Smooth muscle cell (in vitro differentiated cells): ENCODE results near the gene SRD5A3. TPM values are rescaled to one million over a fixed set of nuclear protein-coding genes. Genes with fewer than 3 reads are reported as not detected.

Experiments
- DNase-seq: peaks from one replicate; lab custom pipeline; 2025; ENCODE audit not compliant: unreplicated experiment; lab: John Stamatoyannopoulos, UW
- H2AFZ ChIP-seq: fragments of 200-600 bp; sonication (generic); 2 replicates; pipeline ENCODE4 v1.6.0; 2016; ENCODE audit warnings: antibody characterized with exemption, low read depth, mild to moderate bottlenecking
- H3F3A ChIP-seq: fragments of 200-600 bp; sonication (generic); 2 replicates; pipeline ENCODE4 v1.6.0; 2017; ENCODE audit warnings: antibody characterized with exemption, low read depth
- H3K27ac ChIP-seq: fragments of 200-600 bp; sonication (generic); 2 replicates; pipeline ENCODE4 v1.5.1; 2016; ENCODE audit warnings: low read depth, mild to moderate bottlenecking
- H3K27me3 ChIP-seq: fragments of 200-600 bp; sonication (generic); 2 replicates; pipeline ENCODE4 v1.6.1; 2016; ENCODE audit warnings: low read depth, mild to moderate bottlenecking
- H3K36me3 ChIP-seq: fragments of 200-600 bp; sonication (generic); 2 replicates; pipeline ENCODE4 v1.5.1; 2016; ENCODE audit warnings: low read depth
- H3K4me1 ChIP-seq: fragments of 200-600 bp; sonication (generic); 2 replicates; pipeline ENCODE4 v1.5.1; 2016; ENCODE audit warnings: low read depth
- H3K4me2 ChIP-seq: fragments of 200-600 bp; sonication (generic); 2 replicates; pipeline ENCODE4 v1.6.0; 2016; ENCODE audit warnings: mild to moderate bottlenecking
- H3K4me3 ChIP-seq: fragments of 200-600 bp; sonication (generic); 2 replicates; pipeline ENCODE4 v1.5.1; 2016; ENCODE audit warnings: mild to moderate bottlenecking
- H3K79me2 ChIP-seq: fragments of 200-600 bp; sonication (generic); 2 replicates; pipeline ENCODE4 v1.6.0; 2016; ENCODE audit warnings: low read depth, mild to moderate bottlenecking
- H3K9ac ChIP-seq: fragments of 200-600 bp; sonication (generic); 2 replicates; pipeline ENCODE4 v1.6.0; 2016; ENCODE audit warnings: low read depth
- H3K9me3 ChIP-seq: fragments of 200-600 bp; sonication (generic); replicated peaks from 2 replicates; pipeline ENCODE4 v1.5.1; 2016; ENCODE audit warnings: low read depth
- H4K20me1 ChIP-seq: fragments of 200-600 bp; sonication (generic); 2 replicates; pipeline ENCODE4 v1.6.0; 2016; ENCODE audit warnings: low read depth
- WGBS: methylation state at CpG from one replicate; pipeline ENCODE4 v1.1.7; 2016; ENCODE audit warnings: low lambda C conversion rate; 5-methylcytosine and 5-hydroxymethylcytosine counted together
- polyA plus RNA-seq: library from polyadenylated mRNA; unstranded; fragments of >200 nt; fragmentation: Nextera tagmentation; extraction: Ambion mirVana; gene quantifications from 2 replicates; pipeline ENCODE4 v1.2.1, GENCODE V29; 2016
- total RNA-seq: library from RNA; depleted of rRNA; stranded (reverse); fragments of >200 nt; gene quantifications from 2 replicates; pipeline ENCODE4 v1.2.3, GENCODE V29; 2014
- TF ChIP-seq, protein P1 (sequence below): fragments of 200-600 bp; sonication (generic); IDR thresholded peaks from 2 replicates; pipeline ENCODE4 v1.5.1; 2017; ENCODE audit warnings: borderline replicate concordance, mild to moderate bottlenecking, antibody characterized with exemption; ENCODE audit not compliant: insufficient read depth, poor library complexity, severe bottlenecking

Gene SRD5A3
- total and polyA plus RNA-seq, 2 experiments from 2014 or later = 18.1 to 37.3 TPM

DNA sequence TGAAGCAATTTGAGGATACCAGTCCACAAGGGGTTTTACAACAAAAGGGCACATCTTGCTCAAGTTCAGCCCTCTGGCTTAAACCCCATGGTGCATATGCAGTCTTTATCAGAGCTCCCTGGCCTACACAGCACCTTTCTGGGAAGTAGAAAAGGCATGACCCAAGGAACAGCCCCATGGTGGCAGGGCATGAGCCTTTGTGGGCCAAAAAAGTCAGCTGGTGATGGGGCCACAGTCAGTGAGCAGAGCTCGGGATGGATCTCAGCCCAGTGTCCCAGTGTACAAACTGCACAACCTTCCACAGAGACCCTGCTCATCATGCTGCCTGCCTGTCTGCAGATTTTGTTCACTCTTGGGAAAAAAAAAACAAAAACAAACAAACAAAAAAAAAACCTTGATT lies 27.4 kb downstream of the SRD5A3 start:
- no peaks in the 10 kb centered on the region for H3K36me3 ChIP-seq
- H4K20me1 ChIP-seq = no peaks in the 10 kb centered on the region
- H3K9ac ChIP-seq = no peak overlapping the region
- WGBS = 87% methylated on average over 1 of the region's 1 CpG
- no peak overlapping the region for H3K27ac ChIP-seq
- H3K4me1 ChIP-seq = no peaks in the 10 kb centered on the region
- H3K4me3 ChIP-seq = no peak overlapping the region
- no peaks in the 10 kb centered on the region for H3F3A ChIP-seq
- DNase-seq = no peak
- no peak overlapping the region for H3K4me2 ChIP-seq
- H3K9me3 ChIP-seq = no peaks in the 10 kb centered on the region
- no peak overlapping the region for H2AFZ ChIP-seq
- H3K27me3 ChIP-seq = no peaks in the 10 kb centered on the region
- TF ChIP-seq, protein P1, sequence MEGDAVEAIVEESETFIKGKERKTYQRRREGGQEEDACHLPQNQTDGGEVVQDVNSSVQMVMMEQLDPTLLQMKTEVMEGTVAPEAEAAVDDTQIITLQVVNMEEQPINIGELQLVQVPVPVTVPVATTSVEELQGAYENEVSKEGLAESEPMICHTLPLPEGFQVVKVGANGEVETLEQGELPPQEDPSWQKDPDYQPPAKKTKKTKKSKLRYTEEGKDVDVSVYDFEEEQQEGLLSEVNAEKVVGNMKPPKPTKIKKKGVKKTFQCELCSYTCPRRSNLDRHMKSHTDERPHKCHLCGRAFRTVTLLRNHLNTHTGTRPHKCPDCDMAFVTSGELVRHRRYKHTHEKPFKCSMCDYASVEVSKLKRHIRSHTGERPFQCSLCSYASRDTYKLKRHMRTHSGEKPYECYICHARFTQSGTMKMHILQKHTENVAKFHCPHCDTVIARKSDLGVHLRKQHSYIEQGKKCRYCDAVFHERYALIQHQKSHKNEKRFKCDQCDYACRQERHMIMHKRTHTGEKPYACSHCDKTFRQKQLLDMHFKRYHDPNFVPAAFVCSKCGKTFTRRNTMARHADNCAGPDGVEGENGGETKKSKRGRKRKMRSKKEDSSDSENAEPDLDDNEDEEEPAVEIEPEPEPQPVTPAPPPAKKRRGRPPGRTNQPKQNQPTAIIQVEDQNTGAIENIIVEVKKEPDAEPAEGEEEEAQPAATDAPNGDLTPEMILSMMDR = no peak
- H3K79me2 ChIP-seq = no peaks in the 10 kb centered on the region

DNA sequence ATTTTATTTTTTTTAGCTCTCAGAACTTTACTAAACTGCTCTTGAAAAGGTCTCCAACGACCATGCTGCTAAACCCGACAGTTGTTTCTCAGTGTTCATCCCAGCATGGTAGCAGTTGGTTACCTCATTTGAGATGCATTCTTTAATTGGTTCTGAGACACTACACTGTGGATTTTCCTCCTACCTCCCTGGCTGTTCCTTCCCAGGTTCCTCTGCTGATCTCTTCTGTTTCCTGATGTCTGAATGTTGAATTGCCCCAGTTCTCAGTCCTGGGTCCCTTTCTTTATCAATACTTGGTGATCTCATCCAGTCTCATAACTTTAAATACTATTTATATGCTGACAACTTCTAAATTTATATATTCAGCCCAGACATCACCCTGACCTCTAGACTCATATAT lies 30.7 kb downstream of the SRD5A3 start:
- no peak overlapping the region for H3K4me3 ChIP-seq
- no peaks in the 10 kb centered on the region for H4K20me1 ChIP-seq
- DNase-seq = no peak
- H3K79me2 ChIP-seq = no peaks in the 10 kb centered on the region
- no peak overlapping the region for H3K27ac ChIP-seq
- no peaks in the 10 kb centered on the region for H3F3A ChIP-seq
- no peaks in the 10 kb centered on the region for H3K9me3 ChIP-seq
- WGBS = 81% methylated on average over 2 of the region's 2 CpGs
- no peaks in the 10 kb centered on the region for H3K27me3 ChIP-seq
- no peak overlapping the region for H3K9ac ChIP-seq
- no peaks in the 10 kb centered on the region for H3K4me1 ChIP-seq
- H3K36me3 ChIP-seq = no peaks in the 10 kb centered on the region
- TF ChIP-seq, protein P1 = no peak
- no peak overlapping the region for H3K4me2 ChIP-seq
- no peak overlapping the region for H2AFZ ChIP-seq

DNA sequence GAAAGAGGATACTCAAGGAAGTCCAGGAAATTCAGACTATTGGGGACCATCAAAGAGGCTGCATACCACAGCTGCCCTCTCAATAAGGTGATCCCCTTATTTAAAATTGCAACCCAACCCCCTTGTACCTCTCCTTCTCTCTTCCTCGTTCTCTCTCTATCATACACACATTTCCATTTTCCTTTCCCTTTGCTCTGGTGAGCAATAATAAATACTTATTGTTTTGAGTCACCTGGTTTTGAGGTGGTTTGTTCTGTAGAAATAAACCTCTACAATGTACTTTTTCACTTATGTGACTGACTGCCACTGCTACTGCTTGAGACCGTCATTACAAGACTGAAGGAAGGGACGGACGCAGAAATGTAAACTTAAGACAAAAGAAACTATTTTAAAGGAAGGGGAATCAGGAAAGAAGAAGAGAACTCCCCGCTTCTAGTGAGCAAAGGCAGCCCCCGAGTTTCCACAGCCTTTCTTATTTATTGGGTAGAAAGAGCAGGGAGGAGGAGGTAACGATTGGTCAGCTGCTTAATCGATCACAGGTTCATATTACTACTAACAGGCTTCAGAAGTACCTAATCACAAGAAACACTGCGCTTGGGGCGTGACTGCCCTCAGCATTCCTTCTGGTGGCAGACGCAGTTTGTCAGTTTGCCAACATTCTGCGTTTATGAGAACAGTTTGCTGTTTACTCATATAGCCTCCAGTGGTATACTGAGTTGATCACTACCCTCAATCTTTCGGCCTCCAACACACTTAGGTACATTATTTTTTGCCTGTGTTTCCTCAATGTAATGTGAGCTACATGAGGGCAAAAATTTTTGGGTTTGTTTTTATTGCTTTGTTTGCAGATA lies 32.8 kb downstream of the SRD5A3 start:
- Histone ChIP-seq H3K9ac (no peak overlapping the region), H3K27ac (no peak overlapping the region), H3K4me2 (no peak overlapping the region), H3F3A (no peaks in the 10 kb centered on the region), H3K36me3 (no peaks in the 10 kb centered on the region), H3K27me3 (no peaks in the 10 kb centered on the region), H3K4me3 (no peak overlapping the region), H4K20me1 (no peaks in the 10 kb centered on the region), H3K4me1 (no peaks in the 10 kb centered on the region), H2AFZ (no peak overlapping the region), H3K79me2 (no peaks in the 10 kb centered on the region), H3K9me3 (no peaks in the 10 kb centered on the region)
- TF ChIP-seq, protein P1 = no peak
- WGBS = 84% methylated on average over 13 of the region's 13 CpGs
- no peak for DNase-seq

DNA sequence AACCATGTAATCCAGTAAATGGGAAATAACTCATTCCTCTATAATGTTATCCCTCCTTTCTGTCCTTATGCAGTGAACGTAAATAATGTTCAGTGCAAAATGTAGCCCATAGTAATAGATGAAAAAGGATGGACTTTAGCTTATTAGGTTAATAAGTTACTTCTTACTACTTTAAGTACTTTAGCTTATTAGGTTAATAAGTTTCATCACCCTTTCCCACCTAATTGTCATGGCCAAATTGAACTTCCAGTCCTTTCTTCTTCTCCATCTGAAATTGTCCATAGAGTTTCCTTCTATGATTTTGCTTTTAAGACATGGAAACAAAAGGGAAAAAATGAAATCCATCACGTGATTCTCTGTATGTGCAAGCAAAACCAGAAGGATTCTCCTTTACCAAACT lies 34.5 kb downstream of the SRD5A3 start:
- H3K4me2 ChIP-seq = no peak overlapping the region
- no peak overlapping the region for H2AFZ ChIP-seq
- H3F3A ChIP-seq = no peaks in the 10 kb centered on the region
- TF ChIP-seq, protein P1 = no peak
- no peaks in the 10 kb centered on the region for H3K4me1 ChIP-seq
- H3K27me3 ChIP-seq = no peaks in the 10 kb centered on the region
- H3K36me3 ChIP-seq = no peaks in the 10 kb centered on the region
- H3K9me3 ChIP-seq = no peaks in the 10 kb centered on the region
- no peak overlapping the region for H3K4me3 ChIP-seq
- 88% methylated on average over 2 of the region's 2 CpGs for WGBS
- no peaks in the 10 kb centered on the region for H3K79me2 ChIP-seq
- no peak overlapping the region for H3K27ac ChIP-seq
- no peaks in the 10 kb centered on the region for H4K20me1 ChIP-seq
- no peak for DNase-seq
- H3K9ac ChIP-seq = no peak overlapping the region
